ENCODE measurements around the gene ZNF350.
"Not testable (repeated sequence)": the region's sequence is repeated elsewhere in the genome, so short reads cannot be mapped to it uniquely, and the experiment has no call there.

The ZNF350 gene

DNA sequence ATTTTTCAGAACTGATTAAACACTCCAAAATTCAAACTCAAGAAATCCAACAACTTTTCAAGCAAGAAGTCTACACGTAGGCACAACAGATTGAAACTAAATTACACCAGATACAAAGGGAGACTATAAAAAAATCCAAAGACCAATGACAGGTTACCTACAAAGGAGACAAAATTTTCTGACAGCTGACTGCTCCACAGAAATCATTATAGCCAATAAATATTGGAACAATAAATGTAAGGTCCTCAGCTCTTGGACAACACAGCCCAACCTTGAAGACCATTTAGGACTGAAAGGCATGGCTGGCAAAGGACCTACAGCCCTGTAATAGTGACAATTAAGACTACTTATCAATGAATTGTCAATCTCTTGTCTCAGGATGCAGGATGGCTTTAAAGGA, 15.9 kb downstream of the ZNF350 start:
- no peak for DNase-seq

DNA sequence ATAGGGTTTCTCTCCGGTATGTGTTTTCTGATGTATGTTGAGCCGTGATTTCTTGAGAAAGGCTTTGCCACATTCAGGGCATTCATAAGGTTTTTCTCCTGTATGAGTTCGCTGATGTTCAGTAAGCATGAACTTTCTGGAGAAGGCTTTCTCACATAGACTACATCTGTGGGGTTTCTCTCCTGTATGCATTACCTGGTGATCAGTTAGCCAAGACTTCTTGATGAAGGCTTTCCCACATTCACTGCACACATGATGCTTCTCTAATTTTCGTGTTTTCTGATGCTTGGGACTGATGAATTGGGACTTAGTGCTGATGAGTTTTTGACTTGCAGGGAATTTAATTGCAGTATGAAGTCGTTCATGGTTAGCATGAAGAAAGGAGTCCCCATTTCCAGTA, 21.1 kb downstream of the ZNF350 start:
- no peak for DNase-seq

GRCh38 chr19:51960621-51961233, 25.9 kb downstream of the ZNF350 start:
- not testable (repeated sequence) for DNase-seq

DNA sequence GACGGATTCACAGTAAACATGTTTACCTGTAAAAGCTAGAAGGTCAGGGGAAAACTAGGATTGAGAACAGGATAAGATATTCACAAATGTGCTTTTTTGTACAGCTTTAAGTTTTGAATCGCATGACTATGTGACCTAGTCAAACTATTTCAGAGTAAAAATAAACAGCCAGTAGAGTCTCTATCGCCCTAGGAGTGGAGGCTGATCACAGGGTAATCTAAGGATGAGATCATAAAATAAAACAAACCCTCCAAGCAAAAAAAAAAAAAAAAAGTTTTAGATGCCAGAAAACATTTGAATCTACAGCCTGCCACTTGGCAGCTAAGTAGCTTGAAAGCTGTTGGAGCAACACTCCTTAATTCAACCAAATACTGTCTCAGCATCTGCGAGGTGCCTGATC, 26.8 kb downstream of the ZNF350 start:
- no peak for DNase-seq

DNA sequence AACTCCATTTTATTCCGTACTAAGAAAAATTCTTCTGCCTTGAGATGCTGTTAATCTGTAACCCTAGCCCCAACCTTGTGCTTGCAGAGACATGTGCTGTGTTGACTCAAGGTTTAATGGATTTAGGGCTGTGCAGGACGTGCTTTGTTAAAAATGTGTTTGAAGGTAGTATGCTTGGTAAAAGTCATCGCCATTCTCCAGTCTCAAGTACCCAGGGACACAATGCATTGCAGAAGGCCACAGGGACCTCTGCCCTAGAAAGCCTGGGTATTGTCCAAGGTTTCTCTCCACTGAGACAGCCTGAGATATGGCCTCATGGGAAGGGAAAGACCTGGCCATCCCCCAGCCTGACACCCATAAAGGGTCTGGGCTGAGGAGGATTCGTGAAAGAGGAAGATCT, 28.8 kb downstream of the ZNF350 start:
- not testable (repeated sequence) for DNase-seq

DNA sequence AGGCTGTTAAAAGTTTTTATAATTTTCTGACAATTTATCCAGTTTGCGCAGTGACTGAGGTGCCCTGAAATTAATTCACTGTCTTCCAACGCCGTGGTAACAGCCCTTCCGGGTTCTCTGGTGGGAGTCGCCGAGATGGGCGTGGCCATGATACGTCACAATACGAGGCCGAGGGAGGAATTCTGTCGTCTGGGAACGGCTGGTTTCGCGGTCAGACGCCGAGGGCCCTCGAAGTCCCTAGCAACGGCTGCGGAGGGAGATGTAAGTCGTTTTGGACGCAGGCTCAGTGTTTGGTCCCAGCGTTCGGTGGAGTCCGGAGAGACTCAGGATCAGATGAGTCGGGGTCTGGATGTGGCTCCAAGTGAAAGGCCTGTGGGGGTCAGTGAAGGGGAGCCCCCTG, 37.7 kb downstream of the ZNF350 start:
- DNase-seq = no peak

DNA sequence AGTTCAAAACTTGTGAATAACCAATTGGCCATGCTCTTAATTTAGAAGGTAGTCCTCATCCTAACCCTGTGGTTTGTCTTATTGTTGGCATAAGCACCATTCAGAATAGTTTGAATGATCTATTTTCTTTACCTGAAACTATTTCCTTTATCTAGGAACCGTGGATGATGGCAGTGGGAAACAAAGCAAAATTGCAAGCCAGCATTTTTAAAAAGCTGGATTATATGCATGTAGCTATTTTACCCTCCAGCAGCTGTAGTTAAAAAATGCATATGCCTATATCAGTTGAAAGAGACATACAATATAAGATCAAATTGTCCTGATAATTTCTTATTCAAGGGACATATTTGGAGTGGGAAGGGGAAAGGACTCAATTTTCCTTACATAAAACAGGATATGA, 40.0 kb downstream of the ZNF350 start:
- DNase-seq = no peak

GRCh38 chr19:51944798-51945552, 41.7 kb downstream of the ZNF350 start:
- no peak for DNase-seq

DNA sequence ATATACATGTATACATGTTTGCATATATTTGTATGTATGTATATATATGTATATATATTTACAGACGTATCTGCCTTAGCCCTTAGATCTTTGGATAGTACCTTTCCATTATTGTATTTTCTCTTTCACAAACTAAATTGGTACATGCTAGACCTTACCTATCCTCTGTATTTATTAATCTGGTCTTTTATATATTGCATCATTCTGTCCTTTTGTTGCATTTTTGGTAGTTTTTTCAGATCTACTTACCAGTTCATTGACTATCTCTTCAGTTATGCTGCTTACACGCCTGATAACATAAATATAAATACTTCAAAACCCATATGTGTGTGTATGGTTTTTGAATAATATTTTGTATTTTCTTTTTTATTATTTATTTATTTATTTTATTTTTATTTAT, 47.7 kb downstream of the ZNF350 start:
- DNase-seq = no peak

DNA sequence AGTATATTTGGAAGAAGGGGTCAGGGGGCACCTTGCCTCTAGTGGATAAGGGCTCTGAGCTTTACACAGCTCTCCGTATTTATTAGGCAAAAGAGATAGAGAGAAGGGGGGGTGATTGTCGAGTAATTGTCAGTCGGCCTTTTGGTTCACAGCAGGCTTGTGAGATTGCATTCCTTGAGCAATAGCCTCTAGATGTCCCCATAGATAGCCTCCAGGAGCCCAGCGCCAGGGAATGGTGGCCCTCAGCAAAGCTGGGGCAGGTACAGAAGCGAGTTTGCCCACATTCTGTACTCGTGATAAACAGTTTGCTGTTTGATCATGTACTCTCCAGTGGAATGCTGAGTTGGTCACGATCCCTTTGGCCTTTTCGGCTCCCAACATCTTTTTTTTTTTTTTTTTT, 54.7 kb downstream of the ZNF350 start:
- no peak for DNase-seq

GRCh38 chr19:51927859-51928258, 58.8 kb downstream of the ZNF350 start:
- no peak for DNase-seq

- DNase-seq = peak; percentile 85
These were observed 59.6 kb downstream of the ZNF350 start, which contains the start of gene ZNF613 for GRCh38 chr19:51926784-51927741. ZNF613 (plus strand) TSS chr19:51927472; CDS start chr19:51936221, 8,749 bp downstream.

DNA sequence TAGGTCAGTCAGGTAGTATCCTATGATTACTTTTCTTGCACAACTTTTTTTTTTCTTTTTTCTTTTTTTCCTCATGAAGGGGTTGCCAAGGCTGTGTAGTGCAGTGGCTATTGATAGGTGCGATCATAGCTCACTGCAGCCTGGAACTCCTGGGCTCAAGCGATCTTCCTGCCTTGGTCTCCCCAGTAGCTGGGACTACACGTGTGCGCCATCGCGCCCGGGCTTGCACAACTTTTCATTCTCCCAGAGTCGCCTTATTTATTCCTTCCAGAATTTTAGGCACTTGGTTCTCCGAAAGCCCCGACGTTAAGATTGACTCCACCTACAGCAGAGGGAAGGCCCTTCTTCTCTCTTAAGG, 60.2 kb downstream of the ZNF350 start:
- DNase-seq = no peak

- peak; percentile 18 for DNase-seq
These were observed 64.7 kb downstream of the ZNF350 start for GRCh38 chr19:51921949-51922348.

- DNase-seq = no peak
These were observed 67.0 kb downstream of the ZNF350 start for GRCh38 chr19:51919606-51920005.

DNA sequence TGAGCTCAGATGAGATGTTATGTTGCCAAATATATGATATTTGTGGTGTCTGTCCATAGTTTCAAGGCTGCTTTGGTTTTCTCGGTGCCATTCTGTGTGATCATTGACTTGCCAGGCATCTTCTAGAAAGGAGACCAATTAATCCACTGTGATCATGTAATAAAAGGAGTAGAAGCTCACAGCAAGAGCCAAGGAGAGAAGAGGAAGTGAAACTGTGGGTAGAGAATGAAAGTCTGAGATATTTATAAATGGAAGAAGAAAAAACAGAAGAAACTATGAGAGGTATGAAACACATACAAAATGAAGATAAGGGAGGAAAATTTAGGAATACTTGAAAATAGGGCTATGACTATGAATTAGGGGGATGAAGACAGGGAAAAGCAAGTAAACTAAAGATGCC, 70.5 kb downstream of the ZNF350 start:
- DNase-seq = no peak

DNA sequence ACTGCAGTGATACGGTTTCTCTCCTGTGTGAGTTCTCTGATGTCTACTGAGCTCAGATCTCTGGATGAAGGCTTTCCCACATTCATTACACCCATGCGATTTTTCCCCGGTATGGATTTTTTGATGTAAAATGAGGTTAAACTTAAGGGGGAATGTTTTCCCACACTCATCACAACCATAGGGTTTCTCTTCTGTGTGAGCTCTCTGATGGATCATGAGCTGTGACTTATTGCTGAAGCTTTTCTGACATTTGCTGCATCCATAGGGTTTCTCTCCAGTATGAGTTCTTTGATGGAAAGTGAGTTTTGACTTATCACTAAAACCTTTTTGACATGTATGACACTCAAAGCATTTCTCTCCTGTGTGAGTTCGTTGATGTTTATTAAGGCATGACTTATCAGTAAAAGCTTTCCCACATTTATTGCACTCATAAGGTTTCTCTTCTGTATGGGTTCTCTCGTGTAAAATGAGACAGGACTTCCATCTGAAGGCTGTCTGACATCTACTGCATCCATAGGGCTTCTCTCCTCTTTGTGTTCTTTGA, 71.2 kb downstream of the ZNF350 start:
- no peak for DNase-seq
